Smooth muscle cell of the umbilical artery (primary cell): Measurements from ENCODE around the gene FUT4. TPM values are rescaled to one million over a fixed set of nuclear protein-coding genes. Genes with fewer than 3 reads are reported as not detected.

Experiments
- total RNA-seq: library from RNA; depleted of rRNA; stranded (reverse); fragments of >200 nt; gene quantifications from 2 replicates; pipeline ENCODE4 v1.2.3, GENCODE V29; 2014

Gene FUT4
- total RNA-seq, result 4.8 and 6.1 TPM in 2 replicates

GRCh38 chr11:94543695-94544645, at the start of gene FUT4:
Gene FUT4 (plus strand): TSS chr11:94543921. CDS start chr11:94544134, 213 bp downstream.

DNA sequence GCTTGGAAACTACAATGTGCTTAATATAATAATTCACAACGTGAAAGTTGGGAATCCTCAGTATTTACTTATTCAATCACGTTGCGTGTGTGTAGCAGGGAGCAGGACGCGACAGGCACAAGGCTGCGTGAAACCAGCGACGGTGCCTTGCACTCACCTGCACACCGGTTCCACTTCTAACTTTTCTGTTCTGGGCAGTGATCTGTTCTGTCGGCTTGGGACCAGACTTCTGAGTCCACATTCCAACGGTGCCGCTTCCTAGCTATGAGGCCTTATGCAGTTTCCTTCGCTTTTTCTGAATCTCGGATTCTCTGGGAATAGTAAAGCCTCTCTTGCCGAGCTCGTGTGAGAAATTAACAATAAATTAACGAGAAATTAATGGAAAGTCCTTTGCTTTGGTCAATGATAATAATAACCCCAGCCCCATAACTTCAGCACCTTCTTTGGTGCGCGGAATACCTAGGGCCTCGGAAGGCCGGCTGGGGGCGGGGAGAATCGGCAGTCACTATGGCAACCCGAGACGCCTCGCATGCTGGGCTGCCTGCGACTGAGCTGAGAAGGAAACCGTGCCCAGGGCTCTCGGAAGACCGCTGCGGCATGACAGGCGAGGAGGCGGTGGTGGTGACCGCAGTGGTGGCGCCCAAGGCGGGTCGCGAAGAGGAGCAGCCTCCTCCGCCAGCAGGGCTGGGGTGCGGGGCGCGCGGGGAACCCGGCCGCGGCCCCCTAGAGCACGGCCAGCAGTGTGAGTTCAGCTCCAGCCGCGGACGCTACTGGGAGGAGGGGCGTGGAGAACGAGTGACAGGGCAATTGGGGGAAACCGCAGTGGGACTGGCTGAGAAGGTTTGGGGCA, 31.6 kb upstream of the FUT4 start, which contains the start of gene C11orf97:
Gene C11orf97, plus strand, starts transcription at position 530 of the 850 bp plus-strand sequence. Its CDS starts 68 bp downstream, at position 598.

DNA sequence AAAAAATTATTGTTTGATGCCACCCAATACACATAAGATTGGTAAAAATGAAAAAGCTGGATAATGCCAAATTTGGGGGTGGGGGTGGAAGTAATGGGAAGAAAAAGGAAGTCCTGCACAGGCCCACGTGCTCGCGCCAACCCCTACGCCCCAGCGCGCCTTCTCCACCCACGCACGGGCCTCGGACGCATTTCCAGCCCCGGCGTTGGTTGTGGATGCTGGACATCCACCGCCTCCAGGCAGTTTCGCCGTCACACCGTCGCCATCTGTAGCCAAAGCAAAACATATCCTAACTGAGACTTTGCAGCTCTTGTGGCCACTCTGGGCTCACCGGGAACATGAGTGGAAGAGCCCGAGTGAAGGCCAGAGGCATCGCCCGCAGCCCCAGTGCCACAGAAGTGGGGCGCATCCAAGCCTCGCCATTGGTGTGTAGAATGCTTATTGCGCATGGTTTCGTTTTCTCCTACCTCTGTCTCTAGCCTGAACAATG, 23.5 kb downstream of the FUT4 start, which contains the start of gene PIWIL4:
Gene PIWIL4, plus strand, starts transcription at position 188 of the 490 bp plus-strand sequence. Its CDS starts 151 bp downstream, at position 339.

Other genes with a start within 250 kb of the FUT4 start
- gene IZUMO1R, start 239.3 kb upstream of the FUT4 start, total RNA-seq, result 0.37 TPM in 1 of 2 replicates, not detected in the other
- gene GPR83, start 142.5 kb upstream of the FUT4 start, total RNA-seq, result under 0.01 and 0.09 TPM in 2 replicates
- 8.9 and 11.0 TPM in 2 replicates for gene MRE11, start 50.1 kb upstream of the FUT4 start, total RNA-seq
- 11.0 and 16.6 TPM in 2 replicates for gene ANKRD49, start 49.9 kb upstream of the FUT4 start, total RNA-seq
- gene C11orf97, start 31.5 kb upstream of the FUT4 start, total RNA-seq, result not detected in 2 replicates
- 0.89 and 2.5 TPM in 2 replicates for gene PIWIL4, start 23.4 kb downstream of the FUT4 start, total RNA-seq
- 38.6 and 77.3 TPM in 2 replicates for gene AMOTL1, start 224.4 kb downstream of the FUT4 start, total RNA-seq